Body of pancreas (tissue), 4 donors: ENCODE data around the gene C5AR1.

ENCODE experiments used
- POLR2A ChIP-seq, 3 donors: fragments of 450-650 bp; IDR thresholded peaks; one replicate each; pipeline ENCODE4 v1.6.1; 2016; ENCODE audit warnings: antibody characterized with exemption in 3 of 3, mild to moderate bottlenecking in 2 of 3
- TF ChIP-seq, protein P1 (sequence below), 7 experiments: fragments of 450-650 bp in 4 of 7; fragments of 200-600 bp in 3 of 7; sonication (generic) in 3 of 7; IDR thresholded peaks; one replicate each; pipeline ENCODE4 v1.5.1; 2016 to 2019; ENCODE audit warnings: antibody characterized with exemption in 7 of 7

DNA sequence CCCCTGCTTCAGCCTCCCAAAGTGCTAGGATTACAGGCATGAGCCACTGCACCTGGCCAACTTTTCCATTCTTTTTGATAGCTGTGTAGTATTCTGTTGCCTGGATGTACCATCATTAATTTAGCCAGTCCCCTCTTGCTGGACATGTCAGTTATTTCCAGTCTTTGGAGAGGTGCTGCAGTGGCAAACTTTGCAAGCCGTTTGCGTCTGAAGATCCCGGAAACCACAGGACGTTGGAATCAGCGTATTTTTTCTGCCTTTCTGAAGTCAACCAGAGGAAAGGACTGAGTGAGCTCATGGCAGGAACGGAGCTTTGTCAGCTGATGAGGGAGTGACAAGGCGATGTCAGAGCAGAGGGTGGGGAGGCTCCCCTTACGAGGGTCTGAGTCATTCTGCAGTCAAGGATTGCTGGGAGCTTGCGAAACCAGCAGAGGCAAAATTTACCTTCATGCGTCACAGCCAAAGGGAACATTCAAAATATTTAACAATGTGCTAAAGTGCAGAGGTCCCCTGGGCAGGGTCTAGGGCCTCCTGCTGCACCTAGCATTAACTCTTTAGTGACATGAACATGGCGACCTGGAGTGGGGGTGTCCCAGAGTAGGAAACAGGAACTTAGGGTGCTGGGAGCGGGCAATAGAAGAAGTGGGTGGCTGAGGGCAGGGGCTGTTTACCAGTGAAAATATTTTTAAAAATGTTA, 5.6 kb downstream of the C5AR1 start:
- TF ChIP-seq POLR2A (IDR thresholded peaks at IDR 0.05): no peak
- TF ChIP-seq, protein P1, sequence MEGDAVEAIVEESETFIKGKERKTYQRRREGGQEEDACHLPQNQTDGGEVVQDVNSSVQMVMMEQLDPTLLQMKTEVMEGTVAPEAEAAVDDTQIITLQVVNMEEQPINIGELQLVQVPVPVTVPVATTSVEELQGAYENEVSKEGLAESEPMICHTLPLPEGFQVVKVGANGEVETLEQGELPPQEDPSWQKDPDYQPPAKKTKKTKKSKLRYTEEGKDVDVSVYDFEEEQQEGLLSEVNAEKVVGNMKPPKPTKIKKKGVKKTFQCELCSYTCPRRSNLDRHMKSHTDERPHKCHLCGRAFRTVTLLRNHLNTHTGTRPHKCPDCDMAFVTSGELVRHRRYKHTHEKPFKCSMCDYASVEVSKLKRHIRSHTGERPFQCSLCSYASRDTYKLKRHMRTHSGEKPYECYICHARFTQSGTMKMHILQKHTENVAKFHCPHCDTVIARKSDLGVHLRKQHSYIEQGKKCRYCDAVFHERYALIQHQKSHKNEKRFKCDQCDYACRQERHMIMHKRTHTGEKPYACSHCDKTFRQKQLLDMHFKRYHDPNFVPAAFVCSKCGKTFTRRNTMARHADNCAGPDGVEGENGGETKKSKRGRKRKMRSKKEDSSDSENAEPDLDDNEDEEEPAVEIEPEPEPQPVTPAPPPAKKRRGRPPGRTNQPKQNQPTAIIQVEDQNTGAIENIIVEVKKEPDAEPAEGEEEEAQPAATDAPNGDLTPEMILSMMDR (IDR thresholded peaks at IDR 0.05): no peak
